CD14-positive monocyte (primary cell): ENCODE data around the gene FKRP. TPM values are rescaled to one million over a fixed set of nuclear protein-coding genes. Genes with fewer than 3 reads are reported as not detected.

ENCODE experiments used
- DNase-seq, 3 donors: peaks; one replicate each; pipeline ENCODE4 v3.0.0-alpha.2; 2011 to 2022
- H2AFZ ChIP-seq: 2 replicates; pipeline ENCODE4 v1.6.0; 2012; ENCODE audit warnings: mild to moderate bottlenecking, low read depth, low read length, inconsistent platforms; ENCODE audit not compliant: insufficient read depth, poor library complexity, severe bottlenecking
- H3K27ac ChIP-seq, 2 donors: 1 replicate in 1 of 2; 2 replicates in 1 of 2; pipeline ENCODE4 v1.5.1; 2012 to 2013; ENCODE audit warnings: low read length in 2 of 2, control low read depth in 1 of 2, inconsistent platforms in 1 of 2, low read depth in 1 of 2, mild to moderate bottlenecking in 1 of 2
- H3K27me3 ChIP-seq, 2 donors: one replicate each; pipeline versions ENCODE4 v1.6.0 to v1.6.1; 2011 to 2013; ENCODE audit warnings: low read length in 2 of 2; ENCODE audit not compliant: control insufficient read depth in 2 of 2, insufficient read depth in 2 of 2
- H3K36me3 ChIP-seq, 2 donors: replicated peaks in 1 of 2; 1 replicate in 1 of 2; 2 replicates in 1 of 2; pipeline versions ENCODE4 v1.5.1 to v1.6.1; 2012 to 2013; ENCODE audit warnings: low read length in 2 of 2, control low read depth in 1 of 2, inconsistent platforms in 1 of 2, mild to moderate bottlenecking in 1 of 2; ENCODE audit not compliant: insufficient read depth in 2 of 2, control insufficient read depth in 1 of 2
- H3K4me1 ChIP-seq, 2 donors: 1 replicate in 1 of 2; 2 replicates in 1 of 2; pipeline versions ENCODE4 v1.5.1 to v1.6.1; 2012 to 2013; ENCODE audit warnings: low read length in 2 of 2, control low read depth in 1 of 2, inconsistent platforms in 1 of 2, mild to moderate bottlenecking in 1 of 2, moderate library complexity in 1 of 2; ENCODE audit not compliant: insufficient read depth in 2 of 2, control insufficient read depth in 1 of 2
- H3K4me2 ChIP-seq: replicated peaks from 2 replicates; pipeline ENCODE3; 2012; ENCODE audit warnings: low read length, moderate library complexity, mild to moderate bottlenecking; ENCODE audit not compliant: poor library complexity, severe bottlenecking; ENCODE audit errors: extremely low read depth
- H3K4me3 ChIP-seq, 3 experiments: fragments of 200-600 bp in 1 of 3; sonication (generic) in 1 of 3; replicated peaks in 1 of 3; 1 replicate in 2 of 3; 2 replicates in 1 of 3; pipeline ENCODE4 v1.5.1; 2011 to 2013; ENCODE audit warnings: low read length in 3 of 3, mild to moderate bottlenecking in 3 of 3, control low read depth in 2 of 3, low read depth in 2 of 3, inconsistent platforms in 1 of 3, moderate library complexity in 1 of 3
- H3K79me2 ChIP-seq: 2 replicates; pipeline ENCODE4 v1.6.0; 2012; ENCODE audit warnings: mild to moderate bottlenecking, control low read depth, inconsistent platforms, low read length, moderate library complexity; ENCODE audit not compliant: insufficient read depth
- H3K9ac ChIP-seq: 2 replicates; pipeline ENCODE4 v1.6.0; 2017; ENCODE audit warnings: low read length, mild to moderate bottlenecking; ENCODE audit not compliant: insufficient read depth, poor library complexity, severe bottlenecking
- H3K9me3 ChIP-seq, 2 donors: replicated peaks in 1 of 2; 1 replicate in 1 of 2; 2 replicates in 1 of 2; pipeline versions ENCODE4 v1.5.1 to v1.6.1; 2012 to 2013; ENCODE audit warnings: low read length in 2 of 2, control low read depth in 1 of 2; ENCODE audit not compliant: control insufficient read depth in 1 of 2, insufficient read depth in 1 of 2
- H4K20me1 ChIP-seq: 2 replicates; pipeline ENCODE4 v1.6.0; 2012; ENCODE audit warnings: mild to moderate bottlenecking, low read length, control low read depth, moderate library complexity; ENCODE audit not compliant: insufficient read depth
- H3K27ac Mint-ChIP-seq, 7 donors: one replicate each; pipeline ENCODE4 v1.8.0; 2020; ENCODE audit warnings: mild to moderate bottlenecking in 7 of 7, mixed read lengths in 7 of 7, moderate library complexity in 6 of 7, inconsistent platforms in 2 of 7
- H3K27me3 Mint-ChIP-seq, 3 donors: one replicate each; pipeline ENCODE4 v1.8.0; 2021 to 2022; ENCODE audit warnings: low read depth in 3 of 3, mild to moderate bottlenecking in 3 of 3, mixed read lengths in 3 of 3, moderate library complexity in 3 of 3, inconsistent platforms in 1 of 3
- H3K36me3 Mint-ChIP-seq, 2 donors: one replicate each; pipeline ENCODE4 v1.8.0; 2020; ENCODE audit warnings: mixed read lengths in 2 of 2, inconsistent platforms in 1 of 2, mild to moderate bottlenecking in 1 of 2
- H3K4me1 Mint-ChIP-seq: one replicate; pipeline ENCODE4 v1.8.0; 2020; ENCODE audit warnings: mild to moderate bottlenecking, mixed read lengths
- H3K4me3 Mint-ChIP-seq, 2 donors: one replicate each; pipeline ENCODE4 v1.8.0; 2020; ENCODE audit warnings: mild to moderate bottlenecking in 2 of 2, mixed read lengths in 2 of 2, moderate library complexity in 1 of 2
- H3K9me3 Mint-ChIP-seq, 7 donors: one replicate each; pipeline ENCODE4 v1.8.0; 2020 to 2022; ENCODE audit warnings: mixed read lengths in 7 of 7, mild to moderate bottlenecking in 6 of 7, moderate library complexity in 6 of 7, inconsistent platforms in 2 of 7
- CTCF ChIP-seq: fragments of 200-600 bp; IDR thresholded peaks from one replicate; pipeline ENCODE4 v1.8.0; 2022; ENCODE audit warnings: antibody characterized with exemption, mild to moderate bottlenecking
- WGBS: methylation state at CpG from one replicate; pipeline ENCODE4 v1.1.5; 2013; ENCODE audit warnings: missing lambda C conversion rate; ENCODE audit not compliant: insufficient coverage; 5-methylcytosine and 5-hydroxymethylcytosine counted together
- intact Hi-C, 2 donors: fragments of 100-400 bp; cut with micrococcal nuclease; formaldehyde crosslinking; loops; one replicate each; pipeline versions ENCODE4 v1.15.0 to v1.15.1; 2023
- polyA plus RNA-seq, 3 donors: library from polyadenylated mRNA; depleted of rRNA in 1 of 3; unstranded in 2 of 3; stranded (reverse) in 1 of 3; fragments of 300-500 nt in 2 of 3; fragments of >200 nt in 1 of 3; fragmentation: Illumina TruSeq in 2 of 3; gene quantifications; 1 replicate in 2 of 3; 2 replicates in 1 of 3; pipeline ENCODE4 v1.2.3, GENCODE V29; 2012 to 2021

FKRP gene
- polyA plus RNA-seq, 3 donors, result 2.1 to 21.5 (median 2.7) TPM

- H3K4me1 ChIP-seq, result peaks cover 57 to 67% of the 10 kb centered on the region in 2 donors
- TF ChIP-seq CTCF, result no peak
- peak; percentile 69 to 77 (median 69) for DNase-seq
- peak within 1 kb of the TSS; percentile 80 for H3K4me2 ChIP-seq
- peak within 1 kb of the TSS; percentile 76 for H3K9ac ChIP-seq
- peaks cover 53% of the 10 kb centered on the region for H4K20me1 ChIP-seq
- peaks cover 9 to 23% (median 13%) of the 10 kb centered on the region in 3 donors for H3K27me3 Mint-ChIP-seq
- H3K27ac ChIP-seq, result peak within 1 kb of the TSS; percentile 64 to 89
- H3K27ac Mint-ChIP-seq, result peak within 1 kb of the TSS; percentile 83 to 94 (median 91)
- peaks cover 0 to 10% of the 10 kb centered on the region in 2 donors for H3K27me3 ChIP-seq
- H3K36me3 ChIP-seq, result peaks cover 25 to 27% of the 10 kb centered on the region in 2 donors
- under 1% methylated on average over 43 of the region's 52 CpGs for WGBS
- H3K36me3 Mint-ChIP-seq, result peaks cover 25 to 42% of the 10 kb centered on the region in 2 donors
- intact Hi-C loops, result loop anchor here (2.0 to 10.0 kb wide), 2 partner anchors 14 to 102 kb away; no protein-coding TSS in a partner anchor
- peaks cover 58% of the 10 kb centered on the region for H3K4me1 Mint-ChIP-seq
- H3K4me3 Mint-ChIP-seq, result peak within 1 kb of the TSS; percentile 94 to 96
- peak within 1 kb of the TSS; percentile 92 for H2AFZ ChIP-seq
- peak within 1 kb of the TSS; percentile 78 to 94 (median 81) for H3K4me3 ChIP-seq
- H3K9me3 Mint-ChIP-seq, result peaks cover 0 to 3% (median 0%) of the 10 kb centered on the region in 7 donors
- no peaks in the 10 kb centered on the region for H3K9me3 ChIP-seq
- peaks cover 10% of the 10 kb centered on the region for H3K79me2 ChIP-seq
Observed at GRCh38 chr19:46717034-46717715, 28.7 kb upstream of the FKRP start, which contains the start of gene PRKD2. Gene PRKD2 (minus strand): TSS chr19:46717114. CDS start chr19:46716370, 744 bp downstream.

- H3K27ac Mint-ChIP-seq, result peak overlapping the region; percentile 83 to 94 (median 91)
- peak overlapping the region; percentile 64 to 89 for H3K27ac ChIP-seq
- WGBS, result 0% methylated on average over 1 of the region's 9 CpGs
- H3K9me3 Mint-ChIP-seq, result peaks cover 0 to 3% (median 0%) of the 10 kb centered on the region in 7 donors
- DNase-seq, result no peak
- H3K4me1 Mint-ChIP-seq, result peaks cover 59% of the 10 kb centered on the region
- peaks cover 10% of the 10 kb centered on the region for H3K79me2 ChIP-seq
- peak overlapping the region; percentile 94 to 96 for H3K4me3 Mint-ChIP-seq
- peak overlapping the region; percentile 92 for H2AFZ ChIP-seq
- H3K4me1 ChIP-seq, result peaks cover 57 to 67% of the 10 kb centered on the region in 2 donors
- peaks cover 58% of the 10 kb centered on the region for H4K20me1 ChIP-seq
- peaks cover 26 to 42% of the 10 kb centered on the region in 2 donors for H3K36me3 Mint-ChIP-seq
- intact Hi-C loops, result loop anchor here (2.0 to 10.0 kb wide), 2 partner anchors 13 to 103 kb away; no protein-coding TSS in a partner anchor
- peak overlapping the region; percentile 78 to 94 (median 81) for H3K4me3 ChIP-seq
- TF ChIP-seq CTCF, result no peak
- H3K27me3 ChIP-seq, result peaks cover 0 to 10% of the 10 kb centered on the region in 2 donors
- peaks cover 31 to 33% of the 10 kb centered on the region in 2 donors for H3K36me3 ChIP-seq
- H3K27me3 Mint-ChIP-seq, result peaks cover 9 to 23% (median 13%) of the 10 kb centered on the region in 3 donors
- H3K9me3 ChIP-seq, result no peaks in the 10 kb centered on the region
- H3K9ac ChIP-seq, result peak overlapping the region; percentile 76
- H3K4me2 ChIP-seq, result peak overlapping the region; percentile 80
Observed at GRCh38 chr19:46717716-46718143, 28.1 kb upstream of the FKRP start.
